GM12878 (cell line): Measurements from ENCODE around the gene FGF2. TPM values are rescaled to one million over a fixed set of nuclear protein-coding genes. Genes with fewer than 3 reads are reported as not detected.
A peak's percentile ranks its signal among the peaks of the same experiment; 100 is the strongest.

Experiments
- ATF2 ChIP-seq: IDR thresholded peaks from 2 replicates; pipeline ENCODE4 v1.6.1; 2012; ENCODE audit warnings: low read length, inconsistent platforms
- ATF7 ChIP-seq: fragments of 450-650 bp; IDR thresholded peaks from 2 replicates; pipeline ENCODE4 v1.6.1; 2016; ENCODE audit warnings: low read depth, mild to moderate bottlenecking
- BCL11A ChIP-seq: IDR thresholded peaks from 2 replicates; pipeline ENCODE4 v1.6.1; 2011; ENCODE audit warnings: low read depth, low read length
- BHLHE40 ChIP-seq, 2 experiments: fragments of 450-650 bp in 1 of 2; IDR thresholded peaks; 2 replicates each; pipeline ENCODE4 v1.6.1; 2011 to 2017; ENCODE audit warnings: low read depth in 2 of 2, borderline replicate concordance in 1 of 2, improper control_type of control experiment in 1 of 2, low read length in 1 of 2, mild to moderate bottlenecking in 1 of 2
- BMI1 ChIP-seq: fragments of 450-650 bp; IDR thresholded peaks from 2 replicates; pipeline ENCODE4 v1.6.1; 2016; ENCODE audit warnings: mild to moderate bottlenecking, moderate library complexity, borderline replicate concordance
- CBX5 ChIP-seq: sonication (generic); IDR thresholded peaks from 2 replicates; pipeline ENCODE4 v1.6.1; 2016; ENCODE audit warnings: low read depth, moderate library complexity, mild to moderate bottlenecking, inconsistent platforms
- CREB1 ChIP-seq: IDR thresholded peaks from 2 replicates; pipeline ENCODE4 v1.6.1; 2012; ENCODE audit warnings: low read depth, mild to moderate bottlenecking, inconsistent platforms
- DPF2 ChIP-seq: fragments of 450-650 bp; IDR thresholded peaks from 2 replicates; pipeline ENCODE4 v1.6.1; 2017; ENCODE audit warnings: mild to moderate bottlenecking
- EP300 ChIP-seq, 2 experiments: fragments of 150-350 bp in 1 of 2; IDR thresholded peaks; 2 replicates each; pipeline ENCODE4 v1.6.1; 2011 to 2012; ENCODE audit warnings: low read depth in 2 of 2, low read length in 2 of 2, borderline replicate concordance in 1 of 2, improper control_type of control experiment in 1 of 2, inconsistent platforms in 1 of 2; ENCODE audit not compliant: control insufficient read depth in 1 of 2
- ETV6 ChIP-seq, 2 experiments: fragments of 450-650 bp in 1 of 2; IDR thresholded peaks in 1 of 2; conservative IDR thresholded peaks in 1 of 2; 2 replicates each; pipeline ENCODE4 v1.6.1; 2014; ENCODE audit warnings: antibody characterized with exemption in 1 of 2, borderline replicate concordance in 1 of 2, low read depth in 1 of 2, mild to moderate bottlenecking in 1 of 2, moderate library complexity in 1 of 2
- FOXM1 ChIP-seq: IDR thresholded peaks from 2 replicates; pipeline ENCODE4 v1.6.1; 2012; ENCODE audit warnings: low read depth, mild to moderate bottlenecking, inconsistent platforms, low read length, moderate library complexity
- GATAD2B ChIP-seq: fragments of 450-650 bp; conservative IDR thresholded peaks from 2 replicates; pipeline ENCODE4 v1.6.1; 2017; ENCODE audit warnings: low read depth, mild to moderate bottlenecking, moderate library complexity
- MXI1 ChIP-seq: fragments of 150-350 bp; IDR thresholded peaks from 2 replicates; pipeline ENCODE4 v1.6.1; 2011; ENCODE audit warnings: low read depth, mild to moderate bottlenecking, inconsistent platforms, low read length, improper control_type of control experiment
- NFIC ChIP-seq: IDR thresholded peaks from 2 replicates; pipeline ENCODE4 v1.6.1; 2012; ENCODE audit warnings: low read depth, mild to moderate bottlenecking, inconsistent platforms, low read length, moderate library complexity
- RAD51 ChIP-seq: fragments of 450-650 bp; IDR thresholded peaks from 2 replicates; pipeline ENCODE4 v1.6.1; 2016; ENCODE audit warnings: moderate library complexity, mild to moderate bottlenecking, inconsistent platforms
- SP1 ChIP-seq: IDR thresholded peaks from one replicate; pipeline ENCODE4 v1.6.1; 2011; ENCODE audit warnings: low read depth, low read length
- SREBF2 ChIP-seq: IDR thresholded peaks from 2 replicates; pipeline ENCODE4 v1.6.1; 2012; ENCODE audit warnings: mild to moderate bottlenecking, low read length
- SRF ChIP-seq, 2 experiments: IDR thresholded peaks; 2 replicates each; pipeline ENCODE4 v1.6.1; 2011; ENCODE audit warnings: low read depth in 2 of 2, low read length in 2 of 2, mild to moderate bottlenecking in 1 of 2, moderate library complexity in 1 of 2
- USF1 ChIP-seq: IDR thresholded peaks from 2 replicates; pipeline ENCODE4 v1.6.1; 2011; ENCODE audit warnings: borderline replicate concordance, low read depth, mild to moderate bottlenecking, moderate library complexity, mixed read lengths, low read length; ENCODE audit not compliant: insufficient read depth; ENCODE audit errors: extremely low read length
- USF2 ChIP-seq: IDR thresholded peaks from 2 replicates; pipeline ENCODE4 v1.6.1; 2011; ENCODE audit warnings: low read depth, low read length, improper control_type of control experiment, borderline replicate concordance
- YBX1 ChIP-seq: fragments of 450-650 bp; IDR thresholded peaks from 2 replicates; pipeline ENCODE4 v1.6.1; 2016; ENCODE audit warnings: antibody characterized with exemption
- ZNF274 ChIP-seq: IDR thresholded peaks from one replicate; pipeline ENCODE4 v1.8.0; 2011; ENCODE audit not compliant: insufficient read length, insufficient read depth
- ZNF687 ChIP-seq: fragments of 450-650 bp; IDR thresholded peaks from 2 replicates; pipeline ENCODE4 v1.6.1; 2017; ENCODE audit warnings: mild to moderate bottlenecking, moderate library complexity
- polyA plus RNA-seq, 11 experiments: library from polyadenylated mRNA; depleted of rRNA in 4 of 11; unstranded in 6 of 11; stranded (reverse) in 5 of 11; fragments of >200 nt; fragmentation: Nextera tagmentation in 4 of 11; fragmentation: Illumina TruSeq in 1 of 11; extraction: Ambion mirVana in 4 of 11; extraction: Trizol in 1 of 11; gene quantifications; 1 replicate in 1 of 11; 2 replicates in 10 of 11; pipeline versions ENCODE4 v1.2.1 to v1.2.3, GENCODE V29; 2011 to 2016; ENCODE audit warnings: inconsistent platforms in 2 of 11, missing spikeins in 2 of 11, low read depth in 1 of 11
- total RNA-seq, 4 experiments: library from RNA; depleted of rRNA in 3 of 4; stranded (reverse); fragments of >200 nt in 3 of 4; fragmentation: Illumina TruSeq in 1 of 4; extraction: Trizol in 1 of 4; gene quantifications; 2 replicates each; pipeline versions ENCODE4 v1.2.1 to v1.2.3, GENCODE V29; 2013 to 2021

The FGF2 gene
- total and polyA plus RNA-seq, 10 of the 15 experiments (the other 5 are each of a cell fraction or from before 2014, with no cell fraction given) = 0.13 to 1.7 (median 0.25) TPM

- TF ChIP-seq USF2 (peak; percentile 61), YBX1 (no peak), CBX5 (peak; percentile 63; the same call in 1 of the 2 replicates), ATF7 (peak; percentile 47; the same call in 1 of the 2 replicates), SP1 (peak; percentile 18), ETV6 (conservative IDR thresholded peaks at IDR 0.05 in 1 of 2, IDR thresholded peaks at IDR 0.05 in 1 of 2; ENCODE audit: borderline replicate concordance in 1 of 2, low read depth in 1 of 2) (peak in 1 of 2 experiments; percentile 16; a peak in 1 of 4 replicates), BMI1 (peak; percentile 37; the same call in 1 of the 2 replicates), RAD51 (peak; percentile 79), CREB1 (peak; percentile 53; the same call in 1 of the 2 replicates), GATAD2B (no peak), SRF (IDR thresholded peaks at IDR 0.05; ENCODE audit: low read depth in 2 of 2, low read length in 2 of 2) (peak; percentile 64 to 94), USF1 (peak; percentile 32), EP300 (IDR thresholded peaks at IDR 0.05; ENCODE audit: borderline replicate concordance in 1 of 2, control insufficient read depth in 1 of 2, low read depth in 2 of 2, low read length in 2 of 2) (peak in 1 of 2 experiments; percentile 55; a peak in 1 of 4 replicates), FOXM1 (peak; percentile 51), DPF2 (0 out of 2 replicates have a peak, but pooled peaks have one; percentile 10), BHLHE40 (IDR thresholded peaks at IDR 0.05; ENCODE audit: borderline replicate concordance in 1 of 2, low read depth in 2 of 2, low read length in 1 of 2) (peak; percentile 82 to 90), BCL11A (0 out of 2 replicates have a peak, but pooled peaks have one; percentile 28), NFIC (peak; percentile 70), SREBF2 (no peak), ZNF687 (no peak), ATF2 (peak; percentile 76), ZNF274 (no peak), MXI1 (0 out of 2 replicates have a peak, but pooled peaks have one; percentile 31)
Observed at GRCh38 chr4:122827879-122828601, 1.4 kb downstream of the FGF2 start (continued).
